CD1c-positive myeloid dendritic cell (primary cell): ENCODE measurements around the gene RHOF.
"Not testable (repeated sequence)": the region's sequence is repeated elsewhere in the genome, so short reads cannot be mapped to it uniquely, and the experiment has no call there.

Experiments
- DNase-seq: peaks from one replicate; pipeline ENCODE4 v3.0.0-alpha.2; 2016; ENCODE audit errors: extremely low spot score

Gene RHOF

GRCh38 chr12:121776190-121777098 is 17.0 kb downstream of the RHOF start:
- DNase-seq: peak; percentile 89

- DNase-seq: no peak
These were observed 18.0 kb downstream of the RHOF start for GRCh38 chr12:121775501-121775900.

- DNase-seq: no peak
These were observed 18.5 kb downstream of the RHOF start for GRCh38 chr12:121774968-121775474.

GRCh38 chr12:121773011-121773777 is 20.3 kb downstream of the RHOF start:
- DNase-seq: peak; percentile 78

- DNase-seq: no peak
These were observed 22.5 kb downstream of the RHOF start for GRCh38 chr12:121770813-121771625.

- no peak for DNase-seq
These were observed 23.1 kb downstream of the RHOF start for GRCh38 chr12:121770388-121770787.

GRCh38 chr12:121769831-121770301 is 23.6 kb downstream of the RHOF start:
- no peak for DNase-seq

GRCh38 chr12:121769297-121769830 is 24.1 kb downstream of the RHOF start:
- no peak for DNase-seq

GRCh38 chr12:121767525-121768016 is 25.9 kb downstream of the RHOF start:
- DNase-seq: no peak

- DNase-seq: no peak
These were observed 27.0 kb downstream of the RHOF start for GRCh38 chr12:121766290-121767039.

- no peak for DNase-seq
These were observed 27.9 kb downstream of the RHOF start for GRCh38 chr12:121765573-121765972.

- DNase-seq: no peak
These were observed 28.7 kb downstream of the RHOF start for GRCh38 chr12:121764808-121765207.

- no peak for DNase-seq
These were observed 31.2 kb downstream of the RHOF start for GRCh38 chr12:121762269-121762668.

GRCh38 chr12:121758536-121758935 is 35.0 kb downstream of the RHOF start:
- not testable (repeated sequence) for DNase-seq

GRCh38 chr12:121755591-121755990 is 37.9 kb downstream of the RHOF start:
- no peak for DNase-seq

- no peak for DNase-seq
These were observed 38.7 kb downstream of the RHOF start for GRCh38 chr12:121754836-121755235.

- no peak for DNase-seq
These were observed 39.6 kb downstream of the RHOF start for GRCh38 chr12:121753844-121754264.

- DNase-seq: no peak
These were observed 41.6 kb downstream of the RHOF start for GRCh38 chr12:121751749-121752351.

GRCh38 chr12:121751034-121751433 is 42.5 kb downstream of the RHOF start:
- no peak for DNase-seq

GRCh38 chr12:121750507-121750955 is 43.0 kb downstream of the RHOF start:
- no peak for DNase-seq
